ENCODE results near the gene PLXND1.

Gene PLXND1

GRCh38 chr3:129514110-129514509 lies 92.4 kb downstream of the PLXND1 start:
- no peak for DNase-seq (ENCODE audit: low read depth in 2 of 3, low spot score in 2 of 3)

- DNase-seq (ENCODE audit: low read depth in 2 of 3, low spot score in 2 of 3), result no peak
Observed at GRCh38 chr3:129513705-129514104, 92.8 kb downstream of the PLXND1 start.

GRCh38 chr3:129512595-129512994 lies 93.9 kb downstream of the PLXND1 start:
- no peak for DNase-seq (ENCODE audit: low read depth in 2 of 3, low spot score in 2 of 3)

DNA sequence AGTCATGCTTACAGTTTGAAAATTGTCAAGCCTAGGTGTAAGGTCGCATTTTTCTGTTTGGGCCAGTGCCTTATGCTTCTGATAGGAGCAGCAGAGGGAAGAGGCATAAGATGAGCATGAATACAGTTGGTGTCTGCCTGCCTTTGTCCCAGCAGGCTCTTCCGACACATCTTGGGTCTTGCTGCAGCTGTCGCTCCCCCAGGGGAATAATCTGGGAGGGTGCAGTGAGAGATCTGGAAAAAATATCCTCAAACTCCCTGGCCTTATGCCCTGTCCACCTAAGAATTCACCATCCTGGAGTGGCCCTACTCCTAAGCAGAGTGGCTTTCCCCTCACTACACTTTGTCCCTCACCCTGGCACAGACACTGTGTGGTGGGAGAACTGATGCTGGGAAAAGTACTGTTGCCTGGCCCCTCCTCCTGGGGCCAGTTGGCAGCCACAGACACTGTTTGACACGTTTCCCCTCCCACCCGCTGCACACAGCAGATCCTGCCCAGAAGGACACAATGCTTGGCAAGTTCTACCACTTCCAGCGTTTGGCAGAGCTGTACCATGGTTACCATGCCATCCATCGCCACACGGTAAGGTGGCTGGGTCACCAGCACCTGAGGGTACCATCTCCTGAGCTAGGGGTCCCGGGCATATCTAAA lies 99.2 kb downstream of the PLXND1 start:
- no peak for DNase-seq (ENCODE audit: low read depth in 2 of 3, low spot score in 2 of 3)

GRCh38 chr3:129506231-129506742 lies 100.2 kb downstream of the PLXND1 start:
- DNase-seq (ENCODE audit: low read depth in 2 of 3, low spot score in 2 of 3), result no peak

DNA sequence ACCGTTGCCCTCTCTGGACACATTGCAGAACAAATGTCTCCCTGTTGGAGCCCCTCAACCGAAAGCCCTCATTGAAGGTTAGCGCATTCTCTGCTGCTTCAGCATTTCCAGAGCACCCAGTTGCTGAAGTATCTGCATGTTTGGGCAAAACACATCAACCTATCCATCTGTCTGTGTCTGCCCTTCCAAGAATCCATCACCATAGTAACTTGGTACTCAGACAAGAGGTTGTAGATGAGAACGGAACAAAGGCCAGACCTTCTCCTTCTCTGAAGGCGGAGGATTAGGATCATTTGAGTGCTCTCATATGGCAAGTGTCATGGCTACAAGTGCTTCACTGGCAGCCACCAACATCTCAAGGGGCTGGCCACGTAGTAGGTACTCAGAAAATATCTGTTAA lies 101.1 kb downstream of the PLXND1 start:
- no peak for DNase-seq (ENCODE audit: low read depth in 2 of 3, low spot score in 2 of 3)
